Measurements from ENCODE around the gene BDH1. TPM values are rescaled to one million over a fixed set of nuclear protein-coding genes. Genes with fewer than 3 reads are reported as not detected.
"Not testable (repeated sequence)": the region's sequence is repeated elsewhere in the genome, so short reads cannot be mapped to it uniquely, and the experiment has no call there.

The BDH1 gene
- total RNA-seq, 1 donor from 2014 or later: 90.0 TPM

- DNase-seq: no peak
- intact Hi-C loops (cut with micrococcal nuclease): no loop called here
- TF ChIP-seq, protein P1, sequence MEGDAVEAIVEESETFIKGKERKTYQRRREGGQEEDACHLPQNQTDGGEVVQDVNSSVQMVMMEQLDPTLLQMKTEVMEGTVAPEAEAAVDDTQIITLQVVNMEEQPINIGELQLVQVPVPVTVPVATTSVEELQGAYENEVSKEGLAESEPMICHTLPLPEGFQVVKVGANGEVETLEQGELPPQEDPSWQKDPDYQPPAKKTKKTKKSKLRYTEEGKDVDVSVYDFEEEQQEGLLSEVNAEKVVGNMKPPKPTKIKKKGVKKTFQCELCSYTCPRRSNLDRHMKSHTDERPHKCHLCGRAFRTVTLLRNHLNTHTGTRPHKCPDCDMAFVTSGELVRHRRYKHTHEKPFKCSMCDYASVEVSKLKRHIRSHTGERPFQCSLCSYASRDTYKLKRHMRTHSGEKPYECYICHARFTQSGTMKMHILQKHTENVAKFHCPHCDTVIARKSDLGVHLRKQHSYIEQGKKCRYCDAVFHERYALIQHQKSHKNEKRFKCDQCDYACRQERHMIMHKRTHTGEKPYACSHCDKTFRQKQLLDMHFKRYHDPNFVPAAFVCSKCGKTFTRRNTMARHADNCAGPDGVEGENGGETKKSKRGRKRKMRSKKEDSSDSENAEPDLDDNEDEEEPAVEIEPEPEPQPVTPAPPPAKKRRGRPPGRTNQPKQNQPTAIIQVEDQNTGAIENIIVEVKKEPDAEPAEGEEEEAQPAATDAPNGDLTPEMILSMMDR (IDR thresholded peaks at IDR 0.05; ENCODE audit: borderline replicate concordance): no peak
These were observed 70.6 kb downstream of the BDH1 start for GRCh38 chr3:197485143-197485542.

DNA sequence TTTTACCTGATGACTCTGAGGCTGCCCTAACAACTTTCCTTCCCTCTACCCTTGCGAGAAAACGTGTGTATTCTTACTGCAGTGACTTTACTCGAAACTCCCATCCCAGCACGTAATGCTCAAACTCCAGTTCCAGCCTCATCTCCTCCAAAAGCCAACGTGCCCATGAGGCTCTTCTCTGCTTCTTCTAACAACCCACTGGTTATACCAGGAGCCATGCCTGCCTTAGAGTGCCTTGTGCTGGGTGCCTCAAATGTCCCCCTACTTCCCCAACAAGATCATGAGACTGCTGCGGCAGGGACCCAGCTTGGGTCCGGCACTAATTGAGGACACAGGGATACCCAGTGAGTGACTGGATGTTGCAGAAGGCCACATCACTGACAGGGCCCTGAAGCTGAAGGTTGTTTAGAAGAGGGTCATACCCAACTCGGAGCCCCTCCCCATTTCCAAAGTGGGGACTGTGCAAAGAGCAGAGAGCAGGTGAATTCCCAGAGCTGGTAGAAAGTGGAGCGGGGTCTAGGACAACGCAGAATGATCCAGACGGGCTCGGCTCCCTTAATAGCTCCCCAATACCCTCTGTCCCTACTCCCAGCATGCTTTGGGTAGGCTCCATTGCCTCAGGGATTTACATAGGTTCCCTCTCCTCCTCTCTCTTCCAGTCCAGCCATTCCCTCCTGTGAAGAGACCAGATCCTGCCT is 71.4 kb downstream of the BDH1 start:
- no peaks in the 10 kb centered on the region for H3K9me3 ChIP-seq (replicated peaks)

More at GRCh38 chr3:197485143-197485542, 70.6 kb downstream of the BDH1 start:
- H3K4me1 ChIP-seq: peaks cover 18% of the 10 kb centered on the region
- no peaks in the 10 kb centered on the region for H3K9me3 ChIP-seq (replicated peaks)
- no peak overlapping the region for H3K27ac ChIP-seq (replicated peaks)
- no peaks in the 10 kb centered on the region for H3K27me3 ChIP-seq (ENCODE audit: low read depth)
- H3K36me3 ChIP-seq: no peaks in the 10 kb centered on the region
- no peak overlapping the region for H3K4me3 ChIP-seq

GRCh38 chr3:197482001-197482400 is 73.8 kb downstream of the BDH1 start:
- Histone ChIP-seq H3K36me3 (no peaks in the 10 kb centered on the region), H3K9me3 (replicated peaks) (no peaks in the 10 kb centered on the region), H3K27me3 (ENCODE audit: low read depth) (peaks cover 8% of the 10 kb centered on the region), H3K27ac (replicated peaks) (no peak overlapping the region), H3K4me3 (no peak overlapping the region), H3K4me1 (peaks cover 3% of the 10 kb centered on the region)
- intact Hi-C loops (cut with micrococcal nuclease): no loop called here
- no peak for DNase-seq
- TF ChIP-seq, protein P1 (IDR thresholded peaks at IDR 0.05; ENCODE audit: borderline replicate concordance): no peak

More for the DNA sequence above, 71.4 kb downstream of the BDH1 start:
- TF ChIP-seq, protein P1 (IDR thresholded peaks at IDR 0.05; ENCODE audit: borderline replicate concordance): no peak
- Histone ChIP-seq H3K27me3 (ENCODE audit: low read depth) (no peaks in the 10 kb centered on the region), H3K4me3 (no peak overlapping the region), H3K27ac (replicated peaks) (no peak overlapping the region), H3K36me3 (no peaks in the 10 kb centered on the region), H3K4me1 (peaks cover 18% of the 10 kb centered on the region)
- DNase-seq: no peak
- intact Hi-C loops (cut with micrococcal nuclease): no loop called here

- DNase-seq: no peak
- intact Hi-C loops (cut with micrococcal nuclease): no loop called here
- Histone ChIP-seq H3K4me1 (no peaks in the 10 kb centered on the region), H3K4me3 (no peak overlapping the region), H3K9me3 (replicated peaks) (no peaks in the 10 kb centered on the region), H3K27me3 (ENCODE audit: low read depth) (peaks cover 8% of the 10 kb centered on the region), H3K27ac (replicated peaks) (no peak overlapping the region), H3K36me3 (no peaks in the 10 kb centered on the region)
- TF ChIP-seq, protein P1 (IDR thresholded peaks at IDR 0.05; ENCODE audit: borderline replicate concordance): no peak
These were observed 75.4 kb downstream of the BDH1 start for GRCh38 chr3:197480320-197480719.

DNA sequence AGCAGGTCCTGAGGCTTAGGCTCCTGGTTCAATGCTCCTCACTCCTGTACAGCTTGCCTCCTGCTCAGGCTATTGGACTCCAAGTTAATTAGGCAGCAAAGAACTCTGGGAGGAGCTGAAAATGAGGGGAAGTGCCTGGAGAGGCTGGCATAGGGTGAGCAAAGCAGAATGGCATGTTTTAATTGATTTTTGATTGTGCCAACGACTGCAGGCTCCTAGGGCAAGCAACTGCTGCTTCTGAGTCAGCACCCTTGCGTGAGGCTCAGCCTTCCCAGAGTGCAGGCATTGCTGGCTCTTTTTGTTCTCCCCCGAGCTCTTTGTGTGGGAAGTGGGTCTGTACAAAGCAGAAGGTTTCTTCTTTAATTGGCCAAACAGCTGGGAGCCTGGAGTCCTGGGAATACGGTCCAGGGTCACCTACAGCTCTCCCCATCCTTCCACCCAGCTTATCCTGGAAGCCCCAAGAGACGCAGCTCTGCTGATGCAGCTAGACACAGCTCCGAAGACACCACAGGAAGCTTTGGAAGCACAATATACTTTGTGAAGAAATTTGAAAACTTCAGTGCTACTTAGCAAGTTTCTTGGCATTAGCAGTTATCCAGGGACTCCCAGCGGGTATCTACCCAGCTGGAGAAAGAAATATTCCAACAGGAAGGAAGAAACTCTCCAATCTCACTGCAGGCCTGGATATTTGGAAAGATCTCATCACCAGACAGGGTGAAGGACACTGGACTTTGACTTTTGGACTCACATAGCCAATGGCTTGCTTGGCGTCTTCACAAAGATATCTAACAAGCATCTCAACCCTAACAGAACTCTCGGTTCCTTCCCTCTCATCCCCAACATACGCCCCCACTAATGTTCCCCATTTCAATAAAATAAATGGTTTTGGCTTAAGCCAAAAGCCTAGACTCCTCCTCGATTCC is 76.8 kb downstream of the BDH1 start:
- no peaks in the 10 kb centered on the region for H3K9me3 ChIP-seq (replicated peaks)
- no peaks in the 10 kb centered on the region for H3K4me1 ChIP-seq
- no peaks in the 10 kb centered on the region for H3K36me3 ChIP-seq
- peak overlapping the region; percentile 25 for H3K27ac ChIP-seq (replicated peaks)
- no peak overlapping the region for H3K4me3 ChIP-seq
- intact Hi-C loops (cut with micrococcal nuclease): no loop called here
- peaks cover 16% of the 10 kb centered on the region for H3K27me3 ChIP-seq (ENCODE audit: low read depth)
- TF ChIP-seq, protein P1 (IDR thresholded peaks at IDR 0.05; ENCODE audit: borderline replicate concordance): no peak
- DNase-seq: no peak

- not testable (repeated sequence) for H3K4me1 ChIP-seq
These were observed 78.0 kb downstream of the BDH1 start for GRCh38 chr3:197477816-197478215.

More at GRCh38 chr3:197477816-197478215, 78.0 kb downstream of the BDH1 start:
- DNase-seq; H3K9me3 ChIP-seq (replicated peaks); H3K36me3 ChIP-seq; intact Hi-C loops (cut with micrococcal nuclease); H3K4me3 ChIP-seq; H3K27ac ChIP-seq (replicated peaks): not testable (repeated sequence)
- peaks cover 16% of the 10 kb centered on the region for H3K27me3 ChIP-seq (ENCODE audit: low read depth)

Measured in left ventricle myocardium inferior (tissue), 1 donor.